GM12864 (cell line): Measurements from ENCODE around the gene NUAK1.

Experiments used
- DNase-seq: peaks from one replicate; pipeline ENCODE4 v3.0.0-alpha.2; 2011; ENCODE audit warnings: low read depth
- H3K4me3 ChIP-seq: 2 replicates; pipeline ENCODE4 v1.5.1; 2011; ENCODE audit warnings: mild to moderate bottlenecking, low read depth, low read length, control low read depth
- CTCF ChIP-seq: IDR thresholded peaks from 2 replicates; pipeline ENCODE4 v1.5.1; 2011; ENCODE audit warnings: low read depth, mild to moderate bottlenecking, moderate library complexity, low read length, control low read depth, inconsistent platforms; ENCODE audit errors: missing control alignments

NUAK1 gene

GRCh38 chr12:106030210-106031071 lies 108.3 kb downstream of the NUAK1 start:
- no peak for TF ChIP-seq CTCF
- no peak for DNase-seq
- H3K4me3 ChIP-seq, result no peak overlapping the region

- no peak for DNase-seq
- TF ChIP-seq CTCF, result no peak
- no peak overlapping the region for H3K4me3 ChIP-seq
Measured at GRCh38 chr12:106029532-106029931, 109.2 kb downstream of the NUAK1 start.

- H3K4me3 ChIP-seq, result no peak overlapping the region
- TF ChIP-seq CTCF, result no peak
- DNase-seq, result no peak
Measured at GRCh38 chr12:106027911-106028310, 110.8 kb downstream of the NUAK1 start.

DNA sequence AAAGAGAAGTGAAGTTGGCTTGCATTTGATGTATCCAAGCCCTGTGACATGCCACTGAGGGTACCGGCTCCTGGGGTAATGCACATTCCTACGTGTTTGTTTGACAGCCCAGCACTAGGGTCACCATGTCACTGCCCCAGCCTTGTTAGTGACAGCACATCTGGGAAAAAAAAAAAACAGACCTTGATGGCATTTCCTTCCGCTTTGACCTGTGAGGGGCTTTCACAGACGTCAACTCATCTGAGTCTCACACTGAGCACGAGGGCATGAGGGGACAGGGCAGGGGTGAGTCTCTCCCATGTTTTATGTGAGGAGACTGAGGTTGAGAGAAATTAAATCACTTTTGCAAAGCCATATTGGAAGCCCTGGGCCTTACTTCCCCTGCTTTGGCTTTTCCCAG lies 111.5 kb downstream of the NUAK1 start:
- no peak for DNase-seq
- no peak overlapping the region for H3K4me3 ChIP-seq
- no peak for TF ChIP-seq CTCF

GRCh38 chr12:106025129-106025528 lies 113.6 kb downstream of the NUAK1 start:
- DNase-seq, result no peak
- TF ChIP-seq CTCF, result no peak
- H3K4me3 ChIP-seq, result no peak overlapping the region

- H3K4me3 ChIP-seq, result no peak overlapping the region
- DNase-seq, result no peak
- no peak for TF ChIP-seq CTCF
Measured at GRCh38 chr12:106023039-106023438, 115.7 kb downstream of the NUAK1 start.

DNA sequence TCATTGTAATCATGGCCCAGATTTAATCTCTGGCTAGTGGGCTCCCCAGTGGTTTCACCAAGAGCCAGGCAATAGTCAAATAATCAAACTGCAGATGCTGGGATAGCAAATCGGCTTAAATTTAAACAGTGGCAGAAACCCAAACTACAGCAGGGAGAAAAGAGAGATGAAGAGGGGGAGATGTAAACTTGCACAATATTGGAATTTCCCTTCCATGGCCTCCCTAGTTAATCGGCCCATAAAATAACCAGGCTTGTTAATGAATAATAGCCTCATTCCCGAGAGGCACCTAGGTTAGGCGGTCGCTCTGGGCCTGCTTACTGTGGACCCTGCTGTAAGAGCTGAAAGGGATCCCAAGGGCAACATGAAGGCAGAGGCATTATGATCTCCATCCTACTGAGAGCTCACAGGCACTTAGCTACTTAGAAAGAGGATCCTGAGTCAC lies 116.2 kb downstream of the NUAK1 start:
- no peak overlapping the region for H3K4me3 ChIP-seq
- no peak for DNase-seq
- TF ChIP-seq CTCF, result no peak
